ENCODE results near the gene TGIF2. TPM values are rescaled to one million over a fixed set of nuclear protein-coding genes. Genes with fewer than 3 reads are reported as not detected.

TGIF2 gene
- total and polyA plus RNA-seq, 2 donors (not counting 3 experiments of a cell fraction or from before 2014, with no cell fraction given): 18.9 to 21.0 TPM

- Histone ChIP-seq H3K27me3 (ENCODE audit: control insufficient read depth in 2 of 2, insufficient read depth in 2 of 2, low read length in 2 of 2) (no peaks in the 10 kb centered on the region), H3K4me1 (ENCODE audit: control insufficient read depth, extremely low read depth, insufficient read depth, low read length) (no peaks in the 10 kb centered on the region), H3K79me2 (ENCODE audit: control insufficient read depth, insufficient read depth, low read length) (no peaks in the 10 kb centered on the region), H3K4me2 (ENCODE audit: insufficient read depth, low read length) (no peak overlapping the region), H3K9me3 (replicated peaks; ENCODE audit: control insufficient read depth, insufficient read depth, low read length) (no peaks in the 10 kb centered on the region), H3K9ac (replicated peaks; ENCODE audit: extremely low read depth, insufficient read depth, low read length) (no peak overlapping the region), H3K9me1 (replicated peaks; ENCODE audit: control insufficient read depth, extremely low read depth, insufficient read depth, low read length) (no peaks in the 10 kb centered on the region), H2AFZ (ENCODE audit: low read depth, low read length) (no peak overlapping the region), H3K27ac (ENCODE audit: insufficient read depth, low read depth, low read length) (no peak overlapping the region), H3K36me3 (ENCODE audit: control insufficient read depth in 2 of 2, extremely low read depth in 1 of 2, insufficient read depth in 2 of 2, low read length in 2 of 2) (no peaks in the 10 kb centered on the region), H3K4me3 (replicated peaks in 1 of 3; ENCODE audit: insufficient read depth in 1 of 3, low read depth in 1 of 3, low read length in 3 of 3) (no peak overlapping the region), H4K20me1 (replicated peaks; ENCODE audit: control insufficient read depth, extremely low read depth, insufficient read depth, low read length) (no peaks in the 10 kb centered on the region)
- intact Hi-C loops (cut with micrococcal nuclease): no loop called here
- ChIA-PET CTCF (no interaction called here), POLR2A (interaction anchor here (0.7 kb wide), 1 partner anchor 25 kb away, joined by 4 read pairs; no protein-coding TSS in a partner anchor)
- DNase-seq (ENCODE audit: low read depth, low spot score) (no peak), FAIRE-seq (no peak)
- dilution Hi-C loops (cut with MboI; ENCODE audit: extremely low pct_ligation_motif_present, low sequenced_read_pairs): no loop called here
- BruUV-seq (replicated peaks): no TSS peak
- TF ChIP-seq MAX (IDR thresholded peaks at IDR 0.05; ENCODE audit: insufficient read depth, insufficient read length) (no peak), EZH2 (IDR thresholded peaks at IDR 0.05; ENCODE audit: borderline replicate concordance, low read depth, low read length, severe bottlenecking) (no peak)
These were observed 51.5 kb downstream of the TGIF2 start for GRCh38 chr20:36624944-36625324.

GRCh38 chr20:36628076-36628475, 54.7 kb downstream of the TGIF2 start:
- ChIA-PET CTCF (no interaction called here), POLR2A (no interaction called here)
- DNase-seq (ENCODE audit: low read depth, low spot score) (no peak), FAIRE-seq (no peak)
- H3K27ac ChIP-seq (ENCODE audit: insufficient read depth, low read depth, low read length): no peak overlapping the region
- H3K27me3 ChIP-seq (ENCODE audit: control insufficient read depth in 2 of 2, insufficient read depth in 2 of 2, low read length in 2 of 2): no peaks in the 10 kb centered on the region
- H3K4me1 ChIP-seq (ENCODE audit: control insufficient read depth, extremely low read depth, insufficient read depth, low read length): no peaks in the 10 kb centered on the region
- dilution Hi-C loops (cut with MboI; ENCODE audit: extremely low pct_ligation_motif_present, low sequenced_read_pairs) (no loop called here), intact Hi-C loops (cut with micrococcal nuclease) (no loop called here)
- no peak overlapping the region for H3K4me3 ChIP-seq (replicated peaks in 1 of 3; ENCODE audit: insufficient read depth in 1 of 3, low read depth in 1 of 3, low read length in 3 of 3)
- H3K36me3 ChIP-seq (ENCODE audit: control insufficient read depth in 2 of 2, extremely low read depth in 1 of 2, insufficient read depth in 2 of 2, low read length in 2 of 2): no peaks in the 10 kb centered on the region
- no peaks in the 10 kb centered on the region for H4K20me1 ChIP-seq (replicated peaks; ENCODE audit: control insufficient read depth, extremely low read depth, insufficient read depth, low read length)
- no TSS peak for BruUV-seq (replicated peaks)
- H3K9ac ChIP-seq (replicated peaks; ENCODE audit: extremely low read depth, insufficient read depth, low read length): no peak overlapping the region
- H3K9me3 ChIP-seq (replicated peaks; ENCODE audit: control insufficient read depth, insufficient read depth, low read length): no peaks in the 10 kb centered on the region
- no peaks in the 10 kb centered on the region for H3K9me1 ChIP-seq (replicated peaks; ENCODE audit: control insufficient read depth, extremely low read depth, insufficient read depth, low read length)
- no peak overlapping the region for H3K4me2 ChIP-seq (ENCODE audit: insufficient read depth, low read length)
- no peak for TF ChIP-seq MYC (IDR thresholded peaks at IDR 0.05; ENCODE audit: low read depth, low read length)
- no peak for TF ChIP-seq EZH2 (IDR thresholded peaks at IDR 0.05; ENCODE audit: borderline replicate concordance, low read depth, low read length, severe bottlenecking)
- TF ChIP-seq POLR2A (IDR thresholded peaks at IDR 0.05; ENCODE audit: low read depth, low read length): no peak
- TF ChIP-seq JUN (IDR thresholded peaks at IDR 0.05; ENCODE audit: borderline replicate concordance, insufficient read depth, insufficient read length, low read depth): no peak
- no peak for TF ChIP-seq POLR2AphosphoS5 (IDR thresholded peaks at IDR 0.05; ENCODE audit: insufficient read depth, low read depth, low read length)
- no peak for TF ChIP-seq MAX (IDR thresholded peaks at IDR 0.05; ENCODE audit: insufficient read depth, insufficient read length)
- TF ChIP-seq FOS (IDR thresholded peaks at IDR 0.05; ENCODE audit: borderline replicate concordance, insufficient read depth, low read length): no peak
- no peak for TF ChIP-seq GATA2 (IDR thresholded peaks at IDR 0.05; ENCODE audit: insufficient read depth, insufficient read length, low read depth, low read length)
- TF ChIP-seq CTCF (IDR thresholded peaks at IDR 0.05; ENCODE audit: extremely low read depth in 1 of 2, insufficient read depth in 1 of 2, low read depth in 1 of 2, low read length in 2 of 2): no peak
- H3K79me2 ChIP-seq (ENCODE audit: control insufficient read depth, insufficient read depth, low read length): no peaks in the 10 kb centered on the region
- H2AFZ ChIP-seq (ENCODE audit: low read depth, low read length): no peak overlapping the region
